22Rv1 (cell line): ENCODE data around the gene FUT6.
"Not testable (repeated sequence)": the region's sequence is repeated elsewhere in the genome, so short reads cannot be mapped to it uniquely, and the experiment has no call there.

Experiments
- CTCF ChIP-seq: fragments of 450-650 bp; IDR thresholded peaks from 2 replicates; pipeline ENCODE4 v1.5.1; 2017; ENCODE audit warnings: mild to moderate bottlenecking
- ZFX ChIP-seq: fragments of 450-650 bp; IDR thresholded peaks from 2 replicates; pipeline ENCODE4 v1.6.1; 2017; ENCODE audit warnings: antibody characterized with exemption, borderline replicate concordance

GRCh38 chr19:5841735-5842111 is 2.2 kb upstream of the FUT6 start:
- not testable (repeated sequence) for TF ChIP-seq CTCF, ZFX
